HUES6 (cell line): Measurements from ENCODE around the gene SMYD3.

Experiments
- H3K27ac ChIP-seq: 2 replicates; pipeline ENCODE4 v1.7.0; 2013; ENCODE audit warnings: low read depth, mild to moderate bottlenecking, low read length, inconsistent platforms
- H3K27me3 ChIP-seq: 2 replicates; pipeline ENCODE4 v1.6.1; 2013; ENCODE audit warnings: low read length; ENCODE audit not compliant: control insufficient read depth, insufficient read depth
- H3K36me3 ChIP-seq: 2 replicates; pipeline ENCODE4 v1.6.1; 2013; ENCODE audit warnings: low read length; ENCODE audit not compliant: control insufficient read depth, insufficient read depth
- H3K4me1 ChIP-seq: 2 replicates; pipeline ENCODE4 v1.6.1; 2013; ENCODE audit warnings: low read length; ENCODE audit not compliant: control insufficient read depth, insufficient read depth
- H3K4me3 ChIP-seq: 2 replicates; pipeline ENCODE4 v1.5.1; 2013; ENCODE audit warnings: low read depth, low read length
- H3K9ac ChIP-seq: one replicate; pipeline ENCODE4 v1.6.1; 2013; ENCODE audit warnings: mild to moderate bottlenecking, low read length
- H3K9me3 ChIP-seq: 2 replicates; pipeline ENCODE4 v1.6.1; 2013; ENCODE audit warnings: low read depth, low read length; ENCODE audit not compliant: control insufficient read depth, insufficient read depth

The SMYD3 gene

DNA sequence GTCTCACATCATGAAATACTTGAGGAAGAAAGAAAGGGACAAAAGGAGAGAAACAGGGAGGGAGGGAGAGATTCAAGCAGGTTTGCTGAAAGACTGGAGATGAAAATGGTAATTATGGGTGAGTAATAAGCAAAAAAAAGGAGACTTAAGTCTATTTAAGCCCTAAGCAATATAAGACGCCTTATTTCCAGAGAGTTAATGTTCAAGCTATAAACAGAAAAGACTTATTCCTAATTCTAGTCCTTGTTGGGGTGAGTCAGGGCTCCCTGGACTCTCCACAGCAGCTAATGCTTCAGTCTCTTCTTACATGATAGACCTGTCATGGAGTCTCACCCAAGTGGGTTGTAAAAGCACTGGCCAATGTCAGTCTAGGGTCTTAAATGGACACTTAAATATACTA, 619.2 kb downstream of the SMYD3 start:
- Histone ChIP-seq H3K9ac (no peak overlapping the region), H3K4me1 (no peaks in the 10 kb centered on the region), H3K36me3 (no peaks in the 10 kb centered on the region), H3K4me3 (no peak overlapping the region), H3K27ac (no peak overlapping the region), H3K9me3 (no peaks in the 10 kb centered on the region; the same call in 1 of the 2 replicates), H3K27me3 (no peaks in the 10 kb centered on the region)

GRCh38 chr1:245881767-245882391, 625.2 kb downstream of the SMYD3 start:
- Histone ChIP-seq H3K4me1 (no peaks in the 10 kb centered on the region; the same call in 1 of the 2 replicates), H3K9me3 (no peaks in the 10 kb centered on the region), H3K36me3 (no peaks in the 10 kb centered on the region), H3K27me3 (no peaks in the 10 kb centered on the region), H3K27ac (no peak overlapping the region), H3K9ac (no peak overlapping the region), H3K4me3 (no peak overlapping the region)

DNA sequence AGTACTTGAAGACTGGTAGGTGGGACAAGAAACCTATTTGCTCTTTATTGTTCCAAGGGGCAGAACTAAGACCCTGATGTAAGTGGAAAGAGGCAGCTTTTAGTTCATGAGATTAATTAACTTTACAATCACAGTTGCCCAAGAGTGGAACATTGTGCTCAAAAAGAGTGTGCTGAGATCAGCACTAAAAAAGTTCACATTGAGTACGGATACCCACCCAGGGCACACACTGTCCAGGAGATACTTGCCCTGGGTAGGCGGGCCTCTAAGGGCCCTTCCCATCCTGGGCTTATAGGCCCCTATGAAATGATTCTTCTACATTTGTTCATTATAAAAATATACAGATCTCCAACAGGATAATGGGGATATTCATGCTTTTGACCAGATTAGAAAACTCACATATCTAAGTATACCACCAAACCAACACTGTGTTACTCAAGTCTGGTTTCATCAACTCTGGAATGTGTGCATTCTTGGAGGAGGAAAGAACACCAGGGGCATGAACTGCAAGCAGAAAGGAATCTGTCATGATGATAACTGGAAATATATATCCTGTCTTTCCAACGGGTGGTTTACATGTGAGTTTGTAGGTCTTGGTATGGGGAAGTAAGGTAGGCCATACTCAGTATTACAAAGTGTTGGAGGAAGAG, 626.2 kb downstream of the SMYD3 start:
- Histone ChIP-seq H3K36me3 (no peaks in the 10 kb centered on the region), H3K9ac (no peak overlapping the region), H3K27me3 (no peaks in the 10 kb centered on the region), H3K4me1 (no peaks in the 10 kb centered on the region; the same call in 1 of the 2 replicates), H3K9me3 (no peaks in the 10 kb centered on the region), H3K4me3 (no peak overlapping the region), H3K27ac (no peak overlapping the region)

DNA sequence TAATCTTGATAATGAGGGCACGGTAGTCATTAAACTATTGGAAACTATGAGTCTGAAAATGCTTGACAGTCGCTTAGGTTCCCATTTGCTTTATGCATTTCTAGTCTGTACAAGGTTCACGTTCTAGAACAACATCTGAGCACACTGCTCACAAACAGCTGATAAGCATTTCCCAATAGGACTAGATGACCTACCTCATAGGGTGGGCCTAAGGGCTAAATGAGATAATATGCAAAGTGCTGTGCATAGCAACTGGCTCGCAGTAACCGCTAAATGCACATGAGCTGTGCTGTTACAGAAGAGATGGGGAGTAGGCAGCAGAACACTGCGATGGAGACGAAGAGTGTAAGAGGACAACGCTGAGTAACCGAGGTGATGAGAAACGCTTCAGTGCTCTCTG, 628.0 kb downstream of the SMYD3 start:
- Histone ChIP-seq H3K27ac (no peak overlapping the region), H3K4me3 (no peak overlapping the region), H3K9me3 (no peaks in the 10 kb centered on the region), H3K4me1 (no peaks in the 10 kb centered on the region; the same call in 1 of the 2 replicates), H3K27me3 (no peaks in the 10 kb centered on the region), H3K9ac (no peak overlapping the region), H3K36me3 (no peaks in the 10 kb centered on the region)

DNA sequence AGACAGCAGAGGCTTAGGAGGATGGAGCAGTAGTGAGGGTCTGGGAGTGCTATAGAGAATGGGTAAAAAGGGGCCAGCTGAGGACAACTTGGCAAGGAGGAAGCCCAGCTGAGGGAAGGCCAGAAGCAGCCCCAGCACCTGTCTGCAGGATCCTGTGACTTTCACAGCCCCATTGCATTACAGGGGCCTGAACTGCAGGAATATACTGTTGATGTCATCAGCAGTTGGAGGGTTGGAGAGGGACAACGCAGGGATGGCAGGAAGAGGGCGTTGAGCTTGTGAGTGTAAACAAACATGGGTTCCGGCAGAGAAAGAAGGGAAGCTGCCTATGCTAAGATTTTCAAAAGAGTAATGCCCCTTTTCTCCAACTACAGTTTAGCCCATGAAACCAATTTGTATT, 628.5 kb downstream of the SMYD3 start:
- Histone ChIP-seq H3K36me3 (no peaks in the 10 kb centered on the region), H3K9me3 (no peaks in the 10 kb centered on the region), H3K4me1 (no peaks in the 10 kb centered on the region; the same call in 1 of the 2 replicates), H3K9ac (no peak overlapping the region), H3K4me3 (no peak overlapping the region), H3K27me3 (no peaks in the 10 kb centered on the region), H3K27ac (no peak overlapping the region)

DNA sequence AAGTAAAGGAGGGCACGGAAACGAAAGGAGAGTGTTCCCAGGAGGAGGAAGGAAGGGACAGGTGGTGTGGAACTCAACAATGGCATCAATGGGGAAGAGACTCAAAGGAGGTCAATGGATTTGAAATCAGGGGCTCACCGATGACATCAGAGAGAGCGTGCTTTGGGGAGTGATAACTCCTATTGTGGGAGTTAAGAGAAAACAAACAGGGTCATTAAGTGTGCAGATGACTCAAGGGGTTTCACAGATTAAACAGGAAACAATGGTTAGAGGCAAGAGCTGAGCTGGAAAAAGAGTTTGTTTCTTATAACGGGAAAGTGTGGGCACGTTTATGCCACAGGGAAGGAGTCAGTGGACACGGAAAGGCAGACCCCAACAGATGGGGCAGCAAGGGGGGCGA, 629.1 kb downstream of the SMYD3 start:
- no peaks in the 10 kb centered on the region for H3K27me3 ChIP-seq
- no peak overlapping the region for H3K27ac ChIP-seq
- H3K4me1 ChIP-seq: no peaks in the 10 kb centered on the region; the same call in 1 of the 2 replicates
- H3K4me3 ChIP-seq: no peak overlapping the region
- no peaks in the 10 kb centered on the region for H3K9me3 ChIP-seq
- H3K9ac ChIP-seq: no peak overlapping the region
- H3K36me3 ChIP-seq: no peaks in the 10 kb centered on the region

DNA sequence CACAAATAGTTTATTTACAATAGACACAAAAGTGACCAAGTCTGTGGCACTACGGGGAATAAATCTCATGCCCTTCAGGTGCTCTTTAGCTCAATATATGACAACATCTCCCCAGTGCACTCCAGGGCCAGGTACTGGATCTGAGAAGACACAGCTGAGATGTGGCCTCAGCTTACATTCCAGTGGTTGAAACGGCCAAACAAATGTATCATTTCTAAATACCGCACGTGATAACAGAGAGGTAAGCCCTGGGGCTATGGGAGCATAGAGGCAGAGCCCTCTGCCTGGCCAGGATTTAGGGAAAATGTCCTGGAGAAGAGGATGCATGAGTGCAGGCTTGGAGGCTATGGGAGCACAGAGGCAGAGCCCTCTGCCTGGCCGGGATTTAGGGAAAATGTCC, 630.5 kb downstream of the SMYD3 start:
- no peaks in the 10 kb centered on the region; the same call in 1 of the 2 replicates for H3K4me1 ChIP-seq
- H3K27ac ChIP-seq: no peak overlapping the region
- H3K36me3 ChIP-seq: no peaks in the 10 kb centered on the region
- H3K27me3 ChIP-seq: no peaks in the 10 kb centered on the region
- no peak overlapping the region for H3K9ac ChIP-seq
- H3K9me3 ChIP-seq: no peaks in the 10 kb centered on the region
- no peak overlapping the region for H3K4me3 ChIP-seq

- Histone ChIP-seq H3K9me3 (no peaks in the 10 kb centered on the region), H3K4me3 (no peak overlapping the region), H3K27me3 (no peaks in the 10 kb centered on the region), H3K27ac (no peak overlapping the region), H3K9ac (no peak overlapping the region), H3K4me1 (no peaks in the 10 kb centered on the region; the same call in 1 of the 2 replicates), H3K36me3 (no peaks in the 10 kb centered on the region)
These were observed 631.4 kb downstream of the SMYD3 start for GRCh38 chr1:245875581-245876261.

GRCh38 chr1:245874942-245875580, 632.0 kb downstream of the SMYD3 start:
- Histone ChIP-seq H3K4me1 (no peaks in the 10 kb centered on the region; the same call in 1 of the 2 replicates), H3K4me3 (no peak overlapping the region), H3K9ac (no peak overlapping the region), H3K36me3 (no peaks in the 10 kb centered on the region), H3K9me3 (no peaks in the 10 kb centered on the region), H3K27me3 (no peaks in the 10 kb centered on the region), H3K27ac (no peak overlapping the region)

DNA sequence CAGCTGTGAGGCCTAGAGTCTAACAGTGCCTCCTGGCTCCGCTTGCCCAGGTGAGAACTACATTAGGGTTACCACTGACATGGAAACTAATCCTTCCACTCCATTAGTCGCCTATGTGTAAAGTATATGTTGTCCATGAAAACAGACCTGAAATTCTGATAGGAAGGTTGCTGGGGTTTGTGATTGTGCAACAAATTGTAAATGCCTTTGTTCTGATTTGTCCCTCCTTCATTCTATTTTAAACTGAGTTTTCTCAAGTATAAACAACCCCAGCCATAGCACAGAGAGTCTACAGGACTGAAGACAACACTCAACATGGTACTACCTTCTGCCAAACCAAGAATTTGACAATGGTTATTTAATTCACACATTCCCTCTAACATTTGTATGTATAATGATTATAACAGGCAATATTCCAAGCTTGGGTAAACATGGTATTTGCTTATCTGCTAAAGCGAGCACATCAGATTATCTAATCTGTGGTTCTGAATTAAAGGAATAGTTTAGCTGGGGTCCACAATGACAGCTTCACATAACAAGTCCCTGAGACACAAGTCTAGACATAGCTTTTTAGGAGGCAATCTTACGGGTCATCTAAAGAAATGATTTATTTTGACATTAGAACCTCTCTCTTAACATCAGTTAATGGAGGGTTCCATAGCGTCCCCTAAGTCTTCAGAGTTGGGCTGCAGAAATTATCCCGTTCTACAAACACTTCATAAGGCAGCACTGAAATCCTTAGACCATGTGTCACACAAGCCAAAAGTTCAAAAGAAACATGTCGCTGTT, 633.0 kb downstream of the SMYD3 start:
- H3K36me3 ChIP-seq: no peaks in the 10 kb centered on the region
- no peaks in the 10 kb centered on the region for H3K9me3 ChIP-seq
- H3K9ac ChIP-seq: no peak overlapping the region
- H3K27ac ChIP-seq: no peak overlapping the region
- no peak overlapping the region for H3K4me3 ChIP-seq
- H3K4me1 ChIP-seq: no peaks in the 10 kb centered on the region; the same call in 1 of the 2 replicates
- H3K27me3 ChIP-seq: no peaks in the 10 kb centered on the region
